Measurements from ENCODE around the gene TMIE.
"Not testable (repeated sequence)": the region's sequence is repeated elsewhere in the genome, so short reads cannot be mapped to it uniquely, and the experiment has no call there.

Gene TMIE

GRCh38 chr3:46722443-46722842, 21.3 kb downstream of the TMIE start:
- no peak for DNase-seq

- DNase-seq, result no peak
Measured at GRCh38 chr3:46724424-46724823, 23.2 kb downstream of the TMIE start.

GRCh38 chr3:46725621-46726314, 24.6 kb downstream of the TMIE start:
- DNase-seq, result no peak

- no peak for DNase-seq
Measured at GRCh38 chr3:46729038-46729437, 27.8 kb downstream of the TMIE start.

- no peak for DNase-seq
Measured at GRCh38 chr3:46730819-46731218, 29.6 kb downstream of the TMIE start.

GRCh38 chr3:46731795-46732194, 30.6 kb downstream of the TMIE start:
- no peak for DNase-seq

- DNase-seq, result no peak
Measured at GRCh38 chr3:46733026-46733800, 32.0 kb downstream of the TMIE start.

GRCh38 chr3:46734773-46735172, 33.6 kb downstream of the TMIE start:
- no peak for DNase-seq

GRCh38 chr3:46736006-46736872, 35.0 kb downstream of the TMIE start:
- DNase-seq, result no peak

- DNase-seq, result no peak
Measured at GRCh38 chr3:46737329-46737731, 36.1 kb downstream of the TMIE start.

- DNase-seq, result not testable (repeated sequence)
Measured at GRCh38 chr3:46739565-46739964, 38.4 kb downstream of the TMIE start.

- no peak for DNase-seq
Measured at GRCh38 chr3:46742992-46743585, 41.9 kb downstream of the TMIE start.

GRCh38 chr3:46746711-46747110, 45.5 kb downstream of the TMIE start:
- no peak for DNase-seq

- no peak for DNase-seq
Measured at GRCh38 chr3:46748170-46748569, 47.0 kb downstream of the TMIE start.

- DNase-seq, result no peak
Measured at GRCh38 chr3:46749129-46749528, 47.9 kb downstream of the TMIE start.

- no peak for DNase-seq
Measured at GRCh38 chr3:46750555-46751038, 49.4 kb downstream of the TMIE start.

- not testable (repeated sequence) for DNase-seq
Measured at GRCh38 chr3:46753127-46753526, 51.9 kb downstream of the TMIE start.

- DNase-seq, result no peak
Measured at GRCh38 chr3:46755646-46756045, 54.5 kb downstream of the TMIE start.

GRCh38 chr3:46756642-46757041, 55.5 kb downstream of the TMIE start:
- DNase-seq, result no peak

- DNase-seq, result peak; percentile 10
Measured at GRCh38 chr3:46759239-46760167, 58.3 kb downstream of the TMIE start.
